PFSK-1 (cell line): ENCODE data around the gene FIBP.

ENCODE experiments used
- POLR2AphosphoS5 ChIP-seq: IDR thresholded peaks from 2 replicates; pipeline ENCODE4 v1.6.1; 2012; ENCODE audit warnings: low read depth, mild to moderate bottlenecking, control low read depth, low read length, moderate library complexity
- TAF1 ChIP-seq: IDR thresholded peaks from 2 replicates; pipeline ENCODE4 v1.6.1; 2012; ENCODE audit warnings: low read length, control low read depth, borderline replicate concordance; ENCODE audit not compliant: insufficient read depth

DNA sequence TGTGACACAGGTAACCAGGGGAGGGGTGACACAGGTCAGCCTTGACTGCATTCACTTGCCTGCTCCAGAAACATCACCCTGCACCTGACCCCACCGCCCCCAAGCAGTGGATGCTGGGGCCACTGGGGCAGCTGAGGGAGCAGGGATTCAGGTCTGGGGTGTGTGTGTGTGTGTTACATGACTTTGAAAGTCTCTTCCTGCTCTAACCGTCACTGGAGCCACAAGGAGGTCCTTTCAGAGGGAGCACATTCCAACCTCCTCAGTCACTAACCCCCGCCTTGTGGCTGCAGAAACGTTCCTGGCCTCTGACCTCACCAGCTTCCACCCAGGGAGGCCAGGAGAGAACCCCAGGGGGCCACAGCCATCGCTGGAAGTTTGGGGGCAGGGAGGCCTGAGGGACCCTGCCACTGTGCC, 14.8 kb upstream of the FIBP start:
- no peak for TF ChIP-seq TAF1
- no peak for TF ChIP-seq POLR2AphosphoS5
